HepG2 (cell line): ENCODE measurements around the gene AGBL3. TPM values are rescaled to one million over a fixed set of nuclear protein-coding genes. Genes with fewer than 3 reads are reported as not detected.

Experiments used
- CCAR2 ChIP-seq: fragments of 200-400 bp; formaldehyde crosslinking; optimal IDR thresholded peaks from 2 replicates; pipeline ENCODE3; 2018; ENCODE audit warnings: low read depth, mild to moderate bottlenecking, low read length, moderate library complexity
- DPF2 ChIP-seq: sonication (generic); formaldehyde crosslinking; IDR thresholded peaks from 2 replicates; pipeline ENCODE4 v1.4.0; 2020; ENCODE audit warnings: mild to moderate bottlenecking, low read depth, missing genetic modification reagents, borderline replicate concordance
- LCORL ChIP-seq, 2 experiments: fragments of 450-650 bp in 1 of 2; sonication (generic) in 1 of 2; formaldehyde crosslinking in 1 of 2; IDR thresholded peaks; 2 replicates each; pipeline versions ENCODE4 v1.5.0 to v1.6.1; 2017 to 2020; ENCODE audit warnings: antibody characterized with exemption in 1 of 2, missing genetic modification reagents in 1 of 2
- PHF5A ChIP-seq: IDR thresholded peaks from one replicate; pipeline ENCODE4 v1.6.1; 2018; ENCODE audit warnings: low read depth, missing genetic modification reagents; ENCODE audit not compliant: unreplicated experiment
- RXRB ChIP-seq: IDR thresholded peaks from 2 replicates; pipeline ENCODE4 v1.6.1; 2016; ENCODE audit warnings: borderline replicate concordance, missing genetic modification reagents, missing compliant biosample characterization
- ZBTB40 ChIP-seq, 2 experiments: fragments of 450-650 bp in 1 of 2; sonication (generic) in 1 of 2; formaldehyde crosslinking in 1 of 2; IDR thresholded peaks; 2 replicates each; pipeline versions ENCODE4 v1.6.1 to v1.8.0; 2016 to 2022; ENCODE audit warnings: antibody characterized with exemption in 1 of 2, mild to moderate bottlenecking in 1 of 2, missing genetic modification reagents in 1 of 2
- ZNF333 ChIP-seq: sonication (generic); formaldehyde crosslinking; IDR thresholded peaks from 2 replicates; pipeline ENCODE4 v1.4.0; 2020; ENCODE audit warnings: mild to moderate bottlenecking, missing genetic modification reagents, borderline replicate concordance
- ZNF552 ChIP-seq: sonication (generic); formaldehyde crosslinking; IDR thresholded peaks from 2 replicates; pipeline ENCODE4 v1.9.0; 2022; ENCODE audit warnings: missing genetic modification reagents, mild to moderate bottlenecking, borderline replicate concordance
- ZNF770 ChIP-seq: sonication (generic); formaldehyde crosslinking; IDR thresholded peaks from 2 replicates; pipeline ENCODE4 v1.5.0; 2020; ENCODE audit warnings: mild to moderate bottlenecking, missing genetic modification reagents
- polyA plus RNA-seq, 8 experiments: library from polyadenylated mRNA; depleted of rRNA in 3 of 8; stranded (reverse) in 7 of 8; unstranded in 1 of 8; fragments of >200 nt; fragmentation: Illumina TruSeq in 4 of 8; extraction: Trizol in 4 of 8; gene quantifications; 2 replicates each; pipeline versions ENCODE4 v1.2.1 to v1.2.3, GENCODE V29; 2011 to 2016; ENCODE audit warnings: low read depth in 4 of 8, missing spikeins in 1 of 8, mixed read lengths in 1 of 8; ENCODE audit not compliant: insufficient read depth in 1 of 8
- total RNA-seq, 5 experiments: library from RNA; depleted of rRNA; stranded (reverse); fragments of >200 nt; fragmentation: Illumina TruSeq; extraction: Trizol; gene quantifications; 2 replicates each; pipeline ENCODE4 v1.2.3, GENCODE V29; 2016; ENCODE audit warnings: low read depth in 1 of 5
- TF ChIP-seq, protein P1 (sequence below): sonication (generic); formaldehyde crosslinking; IDR thresholded peaks from 2 replicates; pipeline ENCODE4 v1.4.0; 2020; ENCODE audit warnings: low read depth, mild to moderate bottlenecking, missing genetic modification reagents

The AGBL3 gene
- total and polyA plus RNA-seq, 2 of the 13 experiments (the other 11 are each of a cell fraction or from before 2014, with no cell fraction given) = 2.2 to 7.2 TPM

DNA sequence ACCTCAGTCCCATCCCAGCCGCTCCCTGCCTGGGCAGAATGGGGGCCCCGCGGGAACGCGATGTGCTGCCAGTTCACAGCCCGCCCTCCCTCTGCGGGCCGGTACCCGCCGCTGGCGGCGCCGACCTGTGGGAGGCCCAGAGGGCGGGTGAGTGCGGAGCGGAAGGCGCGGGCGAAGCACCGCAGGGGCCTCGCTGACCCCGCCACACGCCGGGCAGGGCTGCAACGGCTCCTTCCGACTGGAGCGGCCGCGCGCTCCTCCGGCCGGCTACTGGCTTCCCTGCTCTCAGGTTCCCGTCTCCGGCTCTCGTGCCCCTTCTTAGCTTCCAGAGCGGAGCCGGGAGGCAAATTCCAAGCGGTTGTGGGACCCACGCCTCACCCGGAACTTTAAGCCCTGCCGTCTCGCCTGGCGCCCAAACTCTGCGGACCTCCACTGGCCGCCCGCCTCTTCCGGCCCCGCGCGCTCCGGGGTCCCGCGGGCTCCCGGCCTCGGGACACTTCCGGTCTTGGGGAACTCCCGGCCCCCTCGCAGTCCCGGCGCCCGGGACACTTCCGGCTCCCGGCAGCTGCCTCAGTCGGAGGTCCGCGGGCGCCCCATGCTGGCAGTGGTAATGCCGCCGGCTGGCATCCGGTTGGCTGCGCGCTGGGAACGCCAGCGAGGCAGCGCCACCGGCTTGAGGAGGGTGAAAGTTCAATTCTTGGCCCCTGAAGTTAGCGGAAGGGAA, 184.1 kb downstream of the AGBL3 start, which contains the start of gene CYREN (continued):
- no peak for TF ChIP-seq PHF5A (CRISPR knock-in tag)
- TF ChIP-seq RXRB (CRISPR knock-in tag) = peak; percentile 61
- no peak for TF ChIP-seq DPF2 (CRISPR knock-in tag)
- peak; percentile 95 for TF ChIP-seq ZBTB40 (IDR thresholded peaks at IDR 0.05)
- peak; percentile 81 for TF ChIP-seq ZBTB40 (CRISPR knock-in tag; IDR thresholded peaks at IDR 0.05)
- no peak for TF ChIP-seq ZNF552 (CRISPR knock-in tag)
- 0 out of 2 replicates have a peak, but pooled peaks have one; percentile 48 for TF ChIP-seq ZNF333 (CRISPR knock-in tag)
- peak; percentile 56 for TF ChIP-seq ZNF770 (CRISPR knock-in tag)
- TF ChIP-seq LCORL (IDR thresholded peaks at IDR 0.05) = no peak
- peak; percentile 93; the same call in 1 of the 2 replicates for TF ChIP-seq LCORL (CRISPR knock-in tag; IDR thresholded peaks at IDR 0.05)
- TF ChIP-seq CCAR2 = peak; percentile 34
- TF ChIP-seq, protein P1, sequence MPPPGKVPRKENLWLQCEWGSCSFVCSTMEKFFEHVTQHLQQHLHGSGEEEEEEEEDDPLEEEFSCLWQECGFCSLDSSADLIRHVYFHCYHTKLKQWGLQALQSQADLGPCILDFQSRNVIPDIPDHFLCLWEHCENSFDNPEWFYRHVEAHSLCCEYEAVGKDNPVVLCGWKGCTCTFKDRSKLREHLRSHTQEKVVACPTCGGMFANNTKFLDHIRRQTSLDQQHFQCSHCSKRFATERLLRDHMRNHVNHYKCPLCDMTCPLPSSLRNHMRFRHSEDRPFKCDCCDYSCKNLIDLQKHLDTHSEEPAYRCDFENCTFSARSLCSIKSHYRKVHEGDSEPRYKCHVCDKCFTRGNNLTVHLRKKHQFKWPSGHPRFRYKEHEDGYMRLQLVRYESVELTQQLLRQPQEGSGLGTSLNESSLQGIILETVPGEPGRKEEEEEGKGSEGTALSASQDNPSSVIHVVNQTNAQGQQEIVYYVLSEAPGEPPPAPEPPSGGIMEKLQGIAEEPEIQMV (CRISPR knock-in tag) = peak; percentile 91
